IMR-90 (cell line): ENCODE data around the gene HSPA1A. TPM values are rescaled to one million over a fixed set of nuclear protein-coding genes. Genes with fewer than 3 reads are reported as not detected.

Experiments used
- ATAC-seq: fragments of 200-7000 bp; cut with Tn5 transposase; 2 replicates; pipeline ENCODE4 v1.9.1; 2020; ENCODE audit warnings: low read depth, mild to moderate bottlenecking, moderate library complexity
- BruUV-seq: library from RNA; stranded (reverse); fragments of 400-500 nt; replicated peaks from 2 replicates; lab custom pipeline; 2021; lab: Mats Ljungman, UMichigan
- CTCF ChIA-PET: fragments of 300-600 bp; formaldehyde crosslinking; extraction: SDS; loops from one replicate; lab custom pipeline; 2021; ENCODE audit warnings: antibody characterized with exemption; lab: Yijun Ruan, JAX
- POLR2A ChIA-PET: fragments of 300-600 bp; sonication (Branson Sonifier 250); formaldehyde crosslinking; loops from one replicate; lab custom pipeline; 2022; ENCODE audit warnings: antibody characterized with exemption; ENCODE audit not compliant: unreplicated experiment; lab: Charles Lee
- DNase-seq: peaks from one replicate; pipeline ENCODE4 v3.0.0; 2013
- H2AFZ ChIP-seq: replicated peaks from 2 replicates; pipeline ENCODE3; 2013; ENCODE audit warnings: low read length, mild to moderate bottlenecking; ENCODE audit not compliant: poor library complexity
- H2AK5ac ChIP-seq: 2 replicates; pipeline ENCODE4 v1.6.1; 2013; ENCODE audit warnings: low read depth, low read length, inconsistent platforms
- H2AK9ac ChIP-seq: replicated peaks from 2 replicates; pipeline ENCODE3; 2013; ENCODE audit warnings: mild to moderate bottlenecking, low read depth, low read length, moderate library complexity; ENCODE audit not compliant: poor library complexity
- H2BK120ac ChIP-seq: 2 replicates; pipeline ENCODE4 v1.6.1; 2013; ENCODE audit warnings: low read depth, low read length, inconsistent platforms
- H2BK15ac ChIP-seq: 3 replicates; pipeline ENCODE4 v1.6.1; 2013; ENCODE audit warnings: low read depth, low read length, inconsistent platforms
- H2BK20ac ChIP-seq: 2 replicates; pipeline ENCODE4 v1.6.1; 2013; ENCODE audit warnings: low read depth, mild to moderate bottlenecking, inconsistent platforms, low read length, moderate library complexity
- H2BK5ac ChIP-seq: 2 replicates; pipeline ENCODE4 v1.6.1; 2013; ENCODE audit warnings: mild to moderate bottlenecking, low read depth, low read length, inconsistent platforms; ENCODE audit not compliant: poor library complexity, severe bottlenecking
- H3K14ac ChIP-seq: replicated peaks from 2 replicates; pipeline ENCODE4 v1.6.1; 2013; ENCODE audit warnings: low read depth, low read length, inconsistent platforms
- H3K18ac ChIP-seq: 2 replicates; pipeline ENCODE4 v1.6.1; 2013; ENCODE audit warnings: low read depth, low read length, control low read depth
- H3K23ac ChIP-seq: 2 replicates; pipeline ENCODE4 v1.6.1; 2013; ENCODE audit warnings: low read depth, low read length, inconsistent platforms
- H3K27ac ChIP-seq: 2 replicates; pipeline ENCODE4 v1.5.1; 2013; ENCODE audit warnings: mild to moderate bottlenecking, control low read depth, low read length; ENCODE audit not compliant: insufficient read depth
- H3K27me3 ChIP-seq: 2 replicates; pipeline ENCODE4 v1.6.1; 2013; ENCODE audit warnings: low read length; ENCODE audit not compliant: control insufficient read depth, insufficient read depth
- H3K36me3 ChIP-seq: 2 replicates; pipeline ENCODE4 v1.6.1; 2013; ENCODE audit warnings: low read length, mixed read lengths; ENCODE audit not compliant: control insufficient read depth, insufficient read depth
- H3K4ac ChIP-seq: 2 replicates; pipeline ENCODE4 v1.6.1; 2013; ENCODE audit warnings: low read depth, low read length, inconsistent platforms
- H3K4me1 ChIP-seq: 2 replicates; pipeline ENCODE4 v1.6.1; 2013; ENCODE audit warnings: low read length, mixed read lengths; ENCODE audit not compliant: control insufficient read depth, insufficient read depth
- H3K4me2 ChIP-seq: 2 replicates; pipeline ENCODE4 v1.6.1; 2013; ENCODE audit warnings: low read depth, mild to moderate bottlenecking, control low read depth, low read length, moderate library complexity
- H3K4me3 ChIP-seq: 2 replicates; pipeline ENCODE4 v1.5.1; 2013; ENCODE audit warnings: low read depth, mild to moderate bottlenecking, control low read depth, low read length, moderate library complexity; ENCODE audit not compliant: insufficient read depth
- H3K56ac ChIP-seq: 2 replicates; pipeline ENCODE4 v1.6.1; 2013; ENCODE audit warnings: low read length, inconsistent platforms; ENCODE audit not compliant: insufficient read depth; ENCODE audit errors: extremely low read depth
- H3K79me1 ChIP-seq, 2 experiments: 2 replicates each; pipeline ENCODE4 v1.6.1; 2013; ENCODE audit warnings: low read length in 2 of 2, inconsistent platforms in 1 of 2, low read depth in 1 of 2
- H3K9ac ChIP-seq: 2 replicates; pipeline ENCODE4 v1.6.1; 2013; ENCODE audit warnings: low read depth, low read length, control low read depth
- H3K9me1 ChIP-seq: 2 replicates; pipeline ENCODE4 v1.6.1; 2013; ENCODE audit warnings: low read length, inconsistent platforms; ENCODE audit not compliant: insufficient read depth
- H3K9me3 ChIP-seq: 2 replicates; pipeline ENCODE4 v1.6.1; 2013; ENCODE audit warnings: low read length; ENCODE audit not compliant: control insufficient read depth, insufficient read depth
- H4K20me1 ChIP-seq: 2 replicates; pipeline ENCODE4 v1.6.1; 2013; ENCODE audit warnings: low read length, inconsistent platforms; ENCODE audit not compliant: insufficient read depth
- H4K5ac ChIP-seq: 2 replicates; pipeline ENCODE4 v1.6.1; 2013; ENCODE audit warnings: mild to moderate bottlenecking, low read depth, low read length, control low read depth
- H4K8ac ChIP-seq, 2 experiments: 2 replicates each; pipeline ENCODE4 v1.6.1; 2013; ENCODE audit warnings: low read depth in 2 of 2, low read length in 2 of 2, control low read depth in 1 of 2, inconsistent platforms in 1 of 2
- H4K91ac ChIP-seq: 2 replicates; pipeline ENCODE4 v1.6.1; 2013; ENCODE audit warnings: low read depth, low read length, inconsistent platforms; ENCODE audit not compliant: insufficient read depth
- CHD1 ChIP-seq: IDR thresholded peaks from 2 replicates; pipeline ENCODE4 v1.6.1; 2012; ENCODE audit warnings: low read depth, low read length, improper control_type of control experiment
- MAZ ChIP-seq: IDR thresholded peaks from 2 replicates; pipeline ENCODE4 v1.6.1; 2012; ENCODE audit warnings: low read depth, mild to moderate bottlenecking, low read length, improper control_type of control experiment, moderate library complexity, borderline replicate concordance
- MXI1 ChIP-seq: IDR thresholded peaks from 2 replicates; pipeline ENCODE4 v1.6.1; 2012; ENCODE audit warnings: low read depth, mild to moderate bottlenecking, low read length, moderate library complexity, borderline replicate concordance
- POLR2A ChIP-seq: IDR thresholded peaks from 2 replicates; pipeline ENCODE4 v1.6.1; 2012; ENCODE audit warnings: mild to moderate bottlenecking, low read depth, low read length
- WGBS, 2 experiments: methylation state at CpG; one replicate each; pipeline versions ENCODE4 v1.1.5 to v1.1.7; 2013; ENCODE audit warnings: missing lambda C conversion rate in 2 of 2; ENCODE audit not compliant: insufficient read length in 1 of 2; ENCODE audit errors: extremely low coverage in 2 of 2; 5-methylcytosine and 5-hydroxymethylcytosine counted together
- dilution Hi-C: fragments of 300-500 bp; cut with HindIII; formaldehyde crosslinking; loops from one replicate; pipeline ENCODE4 v1.14.3; 2018; ENCODE audit warnings: low sequenced_read_pairs; ENCODE audit not compliant: unreplicated experiment
- in situ Hi-C: fragments of 300-500 bp; cut with MboI; formaldehyde crosslinking; loops from 3 replicates; pipeline ENCODE4 v1.14.3; 2019; ENCODE audit warnings: low sequenced_read_pairs, inconsistent platforms, mixed read lengths
- intact Hi-C: fragments of 100-400 bp; cut with micrococcal nuclease; formaldehyde crosslinking; loops from 2 replicates; pipeline ENCODE4 v1.10.0; 2022
- polyA plus RNA-seq, 3 experiments: library from polyadenylated mRNA; depleted of rRNA; stranded (reverse); fragments of >200 nt; gene quantifications; 2 replicates each; pipeline ENCODE4 v1.2.3, GENCODE V29; 2012; ENCODE audit warnings: low replicate concordance in 1 of 3
- total RNA-seq: library from RNA; depleted of rRNA; stranded (reverse); fragments of >200 nt; gene quantifications from 2 replicates; pipeline ENCODE4 v1.2.3, GENCODE V29; 2012

The HSPA1A gene
- total and polyA plus RNA-seq, 2 of the 4 experiments (the other 2 are of a cell fraction) = 94.6 to 95.3 TPM

- dilution Hi-C loops (no loop called here), intact Hi-C loops (no loop called here), in situ Hi-C loops (no loop called here)
- 26% methylated on average over 11 of the region's 39 CpGs; no CpG with 5 or more reads in 1 of the 2 experiments for WGBS, 2 experiments
- peak overlapping the region; percentile 81; the same call in 2 of the 3 replicates for H2BK15ac ChIP-seq
- no peaks in the 10 kb centered on the region for H3K27me3 ChIP-seq
- peak overlapping the region; percentile 84 for H3K27ac ChIP-seq
- H3K23ac ChIP-seq = peak overlapping the region; percentile 62
- H3K9me3 ChIP-seq = no peaks in the 10 kb centered on the region
- peak overlapping the region; percentile 80 for H3K56ac ChIP-seq
- peaks cover 8% of the 10 kb centered on the region for H3K4me1 ChIP-seq
- peak overlapping the region; percentile 94 for H2AFZ ChIP-seq
- H2AK9ac ChIP-seq = peak overlapping the region; percentile 97
- peak overlapping the region; percentile 48 for H3K4me3 ChIP-seq
- H3K14ac ChIP-seq = peak overlapping the region; percentile 98
- BruUV-seq = no TSS peak
- H4K8ac ChIP-seq = peak overlapping the region; percentile 79 to 84
- H2BK120ac ChIP-seq = peak overlapping the region; percentile 69
- H2AK5ac ChIP-seq = peak overlapping the region; percentile 74; the same call in 1 of the 2 replicates
- peak overlapping the region; percentile 97 for H3K4me2 ChIP-seq
- ChIA-PET CTCF (no interaction called here), POLR2A (interaction anchor here (0.8 kb wide), 1 partner anchor 161 kb away, joined by 3 read pairs; the partner anchor contains the start of gene C6orf47)
- H2BK20ac ChIP-seq = 0 out of 2 replicates have a peak overlapping the region, but pooled peaks have one; percentile 29
- H3K9me1 ChIP-seq = peaks cover 7% of the 10 kb centered on the region
- no peaks in the 10 kb centered on the region for H4K20me1 ChIP-seq
- TF ChIP-seq CHD1 (no peak), POLR2A (0 out of 2 replicates have a peak, but pooled peaks have one; percentile 14), MAZ (no peak), MXI1 (no peak)
- peak overlapping the region; percentile 92 for H3K4ac ChIP-seq
- peaks cover 10 to 50% of the 10 kb centered on the region in 2 experiments for H3K79me1 ChIP-seq
- ATAC-seq (peak; percentile 63), DNase-seq (peak; percentile 30)
- H4K91ac ChIP-seq = peak overlapping the region; percentile 84
- H3K18ac ChIP-seq = peak overlapping the region; percentile 73
- H3K36me3 ChIP-seq = no peaks in the 10 kb centered on the region
- H2BK5ac ChIP-seq = peak overlapping the region; percentile 79
- H4K5ac ChIP-seq = peak overlapping the region; percentile 87
- peak overlapping the region; percentile 84 for H3K9ac ChIP-seq
Observed at GRCh38 chr6:31821301-31822035, 6.1 kb downstream of the HSPA1A start.
